C4-2B (cell line): ENCODE results near the gene JAKMIP2.

Experiments
- H3K27ac ChIP-seq: fragments of 450-650 bp; 2 replicates; pipeline ENCODE4 v1.5.1; 2017
- ZFX ChIP-seq: fragments of 450-650 bp; IDR thresholded peaks from 2 replicates; pipeline ENCODE4 v1.6.1; 2017
- TF ChIP-seq, protein P1 (sequence below): fragments of 450-650 bp; conservative IDR thresholded peaks from 2 replicates; pipeline ENCODE4 v1.5.1; 2017; ENCODE audit warnings: mild to moderate bottlenecking

The JAKMIP2 gene

DNA sequence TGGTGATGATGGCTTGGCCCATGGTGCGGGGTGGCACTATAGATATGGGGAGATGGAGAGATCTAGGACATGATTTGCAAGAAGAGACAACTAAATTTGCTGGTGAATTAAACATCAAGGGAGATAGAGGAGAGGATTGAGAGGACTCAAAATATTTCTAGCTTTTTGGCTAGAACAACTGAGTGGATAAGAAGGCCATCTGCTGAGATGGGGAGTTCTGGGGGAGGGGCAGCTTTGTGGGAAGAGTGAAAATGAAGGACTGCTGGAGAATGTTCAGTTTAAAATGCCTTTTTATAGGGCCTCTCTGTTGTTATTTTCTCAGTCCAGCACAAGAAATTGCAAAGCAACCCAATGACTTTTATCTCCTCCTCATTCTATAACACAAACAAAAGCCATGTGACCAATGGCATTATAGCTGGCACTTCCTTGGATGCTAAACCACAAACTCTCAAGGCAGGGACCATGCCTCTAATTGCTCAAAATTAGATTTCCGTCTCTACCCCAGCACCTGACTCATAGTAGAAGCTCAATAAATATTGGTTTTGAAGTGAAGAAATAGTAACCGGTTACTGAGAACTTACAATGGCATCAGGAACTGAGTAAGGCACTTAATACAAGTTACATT is 29.8 kb downstream of the JAKMIP2 start:
- TF ChIP-seq, protein P1, sequence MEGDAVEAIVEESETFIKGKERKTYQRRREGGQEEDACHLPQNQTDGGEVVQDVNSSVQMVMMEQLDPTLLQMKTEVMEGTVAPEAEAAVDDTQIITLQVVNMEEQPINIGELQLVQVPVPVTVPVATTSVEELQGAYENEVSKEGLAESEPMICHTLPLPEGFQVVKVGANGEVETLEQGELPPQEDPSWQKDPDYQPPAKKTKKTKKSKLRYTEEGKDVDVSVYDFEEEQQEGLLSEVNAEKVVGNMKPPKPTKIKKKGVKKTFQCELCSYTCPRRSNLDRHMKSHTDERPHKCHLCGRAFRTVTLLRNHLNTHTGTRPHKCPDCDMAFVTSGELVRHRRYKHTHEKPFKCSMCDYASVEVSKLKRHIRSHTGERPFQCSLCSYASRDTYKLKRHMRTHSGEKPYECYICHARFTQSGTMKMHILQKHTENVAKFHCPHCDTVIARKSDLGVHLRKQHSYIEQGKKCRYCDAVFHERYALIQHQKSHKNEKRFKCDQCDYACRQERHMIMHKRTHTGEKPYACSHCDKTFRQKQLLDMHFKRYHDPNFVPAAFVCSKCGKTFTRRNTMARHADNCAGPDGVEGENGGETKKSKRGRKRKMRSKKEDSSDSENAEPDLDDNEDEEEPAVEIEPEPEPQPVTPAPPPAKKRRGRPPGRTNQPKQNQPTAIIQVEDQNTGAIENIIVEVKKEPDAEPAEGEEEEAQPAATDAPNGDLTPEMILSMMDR = no peak
- TF ChIP-seq ZFX = no peak
- H3K27ac ChIP-seq = no peak overlapping the region

- no peak for TF ChIP-seq ZFX
- TF ChIP-seq, protein P1 = no peak
- no peak overlapping the region for H3K27ac ChIP-seq
Measured at GRCh38 chr5:147752033-147752432, 30.5 kb downstream of the JAKMIP2 start.

GRCh38 chr5:147751156-147751830 is 31.2 kb downstream of the JAKMIP2 start:
- no peak for TF ChIP-seq ZFX
- TF ChIP-seq, protein P1 = no peak
- no peak overlapping the region for H3K27ac ChIP-seq

GRCh38 chr5:147750065-147750464 is 32.5 kb downstream of the JAKMIP2 start:
- TF ChIP-seq, protein P1 = no peak
- no peak for TF ChIP-seq ZFX
- H3K27ac ChIP-seq = no peak overlapping the region

DNA sequence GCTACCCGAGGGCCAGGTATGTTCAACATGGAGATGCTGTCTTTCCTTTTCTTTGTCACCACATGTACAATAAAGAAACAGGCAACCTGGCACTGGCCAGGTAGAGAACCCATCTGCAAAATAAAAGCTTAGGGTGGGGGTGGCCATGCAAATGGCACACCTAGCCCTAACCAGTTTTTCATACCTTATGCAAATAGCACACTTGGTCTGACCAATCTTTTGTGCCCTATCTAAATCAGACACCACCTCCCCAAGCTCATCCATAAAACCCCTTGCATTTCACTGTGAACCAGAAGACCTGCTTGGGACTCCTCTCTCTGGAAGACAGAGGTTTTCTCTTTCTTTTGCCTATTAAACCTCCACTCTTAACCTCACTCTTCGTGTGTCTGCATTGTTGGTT is 33.9 kb downstream of the JAKMIP2 start:
- no peak for TF ChIP-seq ZFX
- TF ChIP-seq, protein P1 = no peak
- H3K27ac ChIP-seq = no peak overlapping the region

DNA sequence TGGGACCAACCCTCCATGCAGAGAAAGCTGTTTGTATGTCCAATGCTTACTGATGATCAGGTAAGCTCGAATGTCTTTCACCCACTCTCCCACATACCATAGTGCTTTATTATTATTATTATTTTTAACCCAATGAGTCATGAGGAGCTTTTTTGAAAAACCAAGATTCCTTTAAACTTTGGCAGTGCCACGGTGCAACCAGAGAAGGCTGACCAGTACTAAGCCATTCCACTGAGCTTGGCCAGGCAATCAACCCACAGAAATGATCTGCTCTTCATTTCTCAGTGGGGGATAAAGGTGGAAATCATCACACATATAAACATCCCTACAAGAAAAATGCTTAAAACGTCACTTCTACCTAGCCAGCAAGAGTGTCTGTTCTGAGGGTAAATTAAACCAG is 35.5 kb downstream of the JAKMIP2 start:
- TF ChIP-seq ZFX = no peak
- TF ChIP-seq, protein P1 = no peak
- no peak overlapping the region for H3K27ac ChIP-seq

DNA sequence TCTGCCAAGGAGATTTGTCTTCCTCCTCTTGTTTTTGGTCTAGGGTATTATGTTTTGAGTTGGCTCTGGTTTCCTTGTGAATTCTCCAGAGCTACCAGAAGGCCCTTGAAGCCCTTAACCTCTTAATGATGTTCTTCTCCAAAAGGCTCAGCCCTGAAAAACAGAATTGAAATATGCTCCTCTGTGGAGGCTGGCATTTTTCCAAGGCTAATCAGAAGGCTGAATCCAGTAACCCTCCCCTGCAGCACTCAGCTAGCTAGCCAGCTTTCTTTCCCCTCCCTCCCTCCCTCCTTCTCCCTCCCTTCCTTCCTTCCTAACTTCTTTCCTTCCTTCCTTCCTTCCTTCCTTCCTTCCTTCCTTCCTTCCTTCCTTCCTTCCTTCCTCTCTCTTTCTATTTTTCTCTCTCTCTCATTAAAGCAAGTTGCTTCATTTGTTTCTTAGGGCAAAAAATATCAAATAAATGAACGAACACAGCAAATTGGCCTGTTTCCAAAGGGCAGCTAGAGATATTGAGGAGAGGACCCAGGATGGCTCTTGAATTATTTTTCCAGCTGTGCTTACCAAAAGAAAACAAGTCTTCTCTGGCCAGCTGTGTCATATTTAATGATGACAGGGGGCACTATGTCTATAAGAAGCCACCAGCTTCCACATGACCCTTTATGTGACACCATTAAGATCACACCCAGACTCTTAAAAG is 38.7 kb downstream of the JAKMIP2 start:
- TF ChIP-seq, protein P1 = no peak
- no peak for TF ChIP-seq ZFX
- no peak overlapping the region for H3K27ac ChIP-seq
